Measurements from ENCODE around the gene FRMPD4.

DNA sequence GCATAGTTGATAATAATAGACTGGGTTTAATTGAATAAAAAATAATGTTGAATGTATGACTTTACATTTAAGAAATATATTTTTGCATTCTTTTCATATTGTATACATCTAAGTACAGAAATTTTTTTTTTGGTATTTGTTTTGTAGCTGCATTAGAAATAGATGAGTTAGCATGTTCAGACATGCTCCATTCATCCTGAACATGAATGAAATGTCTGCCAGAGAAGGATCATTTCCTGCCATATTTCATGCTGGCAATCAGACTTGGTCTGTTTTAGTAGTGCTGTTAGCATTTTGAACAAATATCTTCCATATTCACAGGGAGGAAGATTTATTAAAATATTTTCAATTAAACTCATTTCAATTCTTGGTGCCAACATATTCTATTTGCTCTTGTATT lies 98.9 kb downstream of the FRMPD4 start:
- TF ChIP-seq GATA2 (IDR thresholded peaks at IDR 0.05; ENCODE audit: low read depth, low read length) (no peak), GATA3 (IDR thresholded peaks at IDR 0.05; ENCODE audit: low read depth, low read length) (no peak)

Data from SH-SY5Y (cell line).